Measurements from ENCODE around the gene ATOH8.

- TF ChIP-seq EZH2 (IDR thresholded peaks at IDR 0.05; ENCODE audit: borderline replicate concordance, insufficient read depth, low read depth, low read length, poor library complexity, severe bottlenecking): no peak
- TF ChIP-seq CTCF (IDR thresholded peaks at IDR 0.05): no peak
Observed at GRCh38 chr2:85773692-85774091, 19.9 kb downstream of the ATOH8 start.
